Small intestine (tissue), 7 donors: ENCODE data around the gene LAMA2. TPM values are rescaled to one million over a fixed set of nuclear protein-coding genes. Genes with fewer than 3 reads are reported as not detected.

Source experiments
- DNase-seq, 2 donors: peaks; one replicate each; pipeline versions ENCODE4 v3.0.0 to v3.0.0-alpha.2; 2013
- FAIRE-seq: peaks from 2 replicates; lab custom pipeline; 2012; peaks lifted over from hg19 to GRCh38; lab: Jason Lieb, UNC
- H3K27ac ChIP-seq, 3 donors: one replicate each; pipeline ENCODE4 v1.5.1; 2013; ENCODE audit warnings: low read length in 2 of 3, mild to moderate bottlenecking in 2 of 3, control low read depth in 1 of 3, inconsistent platforms in 1 of 3, low read depth in 1 of 3, moderate library complexity in 1 of 3
- H3K27me3 ChIP-seq, 3 donors: one replicate each; pipeline ENCODE4 v1.6.1; 2013; ENCODE audit warnings: low read length in 3 of 3, inconsistent platforms in 1 of 3; ENCODE audit not compliant: control insufficient read depth in 3 of 3, insufficient read depth in 3 of 3
- H3K36me3 ChIP-seq, 3 donors: one replicate each; pipeline ENCODE4 v1.6.1; 2013; ENCODE audit warnings: low read length in 3 of 3, inconsistent platforms in 1 of 3, low read depth in 1 of 3, mild to moderate bottlenecking in 1 of 3, moderate library complexity in 1 of 3; ENCODE audit not compliant: control insufficient read depth in 3 of 3, insufficient read depth in 2 of 3
- H3K4me1 ChIP-seq, 3 donors: one replicate each; pipeline ENCODE4 v1.6.1; 2013; ENCODE audit warnings: low read length in 2 of 3, inconsistent platforms in 1 of 3, low read depth in 1 of 3, mild to moderate bottlenecking in 1 of 3, moderate library complexity in 1 of 3; ENCODE audit not compliant: control insufficient read depth in 3 of 3, insufficient read depth in 2 of 3
- H3K4me3 ChIP-seq, 3 donors: one replicate each; pipeline ENCODE4 v1.5.1; 2013; ENCODE audit warnings: low read length in 3 of 3, control low read depth in 1 of 3, inconsistent platforms in 1 of 3, low read depth in 1 of 3, mild to moderate bottlenecking in 1 of 3, moderate library complexity in 1 of 3
- H3K9me3 ChIP-seq, 2 donors: one replicate each; pipeline ENCODE4 v1.6.1; 2013; ENCODE audit warnings: low read depth in 1 of 2, low read length in 1 of 2; ENCODE audit not compliant: control insufficient read depth in 2 of 2, insufficient read depth in 1 of 2
- WGBS, 3 donors: extraction: QIAGEN DNeasy Blood & Tissue Kit; methylation state at CpG; one replicate each; pipeline ENCODE4 v1.1.7; 2013; 5-methylcytosine and 5-hydroxymethylcytosine counted together
- polyA plus RNA-seq, 4 donors: library from polyadenylated mRNA; stranded (reverse) in 3 of 4; unstranded in 1 of 4; fragments of 200-250 nt in 3 of 4; fragments of 120-200 nt in 1 of 4; gene quantifications; one replicate each; pipeline versions ENCODE4 v1.2.1 to v1.2.3, GENCODE V29; 2013
- donor health status: healthy with polysubstance abuse.
- donor health status: control.
- donor health status: control.
- donor health status: Bipolar disorder and iron deficiency.
- donor health status: healthy.

Gene LAMA2
- polyA plus RNA-seq, 4 donors: 0.67 to 12.7 (median 1.1) TPM

GRCh38 chr6:129262661-129263060, 379.7 kb downstream of the LAMA2 start:
- no peak for FAIRE-seq
- H3K27me3 ChIP-seq: no peaks in the 10 kb centered on the region
- H3K4me3 ChIP-seq: no peak overlapping the region
- 15 to 48% (median 24%) methylated on average over 1 of the region's 1 CpG for WGBS, 3 donors
- no peaks in the 10 kb centered on the region for H3K36me3 ChIP-seq
- DNase-seq: no peak
- no peak overlapping the region for H3K27ac ChIP-seq
- no peaks in the 10 kb centered on the region for H3K4me1 ChIP-seq
- no peaks in the 10 kb centered on the region for H3K9me3 ChIP-seq

GRCh38 chr6:129263176-129263575, 380.2 kb downstream of the LAMA2 start:
- DNase-seq: no peak
- Histone ChIP-seq H3K4me3 (no peak overlapping the region), H3K9me3 (no peaks in the 10 kb centered on the region), H3K36me3 (no peaks in the 10 kb centered on the region), H3K4me1 (no peaks in the 10 kb centered on the region), H3K27ac (no peak overlapping the region), H3K27me3 (no peaks in the 10 kb centered on the region)
- FAIRE-seq: no peak
- 66 to 74% (median 69%) methylated on average over 8 of the region's 8 CpGs for WGBS, 3 donors

GRCh38 chr6:129264480-129265045, 381.6 kb downstream of the LAMA2 start:
- FAIRE-seq (no peak), DNase-seq (no peak)
- Histone ChIP-seq H3K4me1 (no peaks in the 10 kb centered on the region), H3K9me3 (no peaks in the 10 kb centered on the region), H3K36me3 (no peaks in the 10 kb centered on the region), H3K4me3 (no peak overlapping the region), H3K27ac (no peak overlapping the region), H3K27me3 (no peaks in the 10 kb centered on the region)
- 64 to 78% (median 72%) methylated on average over 3 of the region's 3 CpGs for WGBS, 3 donors

- Histone ChIP-seq H3K9me3 (no peaks in the 10 kb centered on the region), H3K27ac (no peak overlapping the region), H3K36me3 (no peaks in the 10 kb centered on the region), H3K27me3 (no peaks in the 10 kb centered on the region), H3K4me1 (no peaks in the 10 kb centered on the region), H3K4me3 (no peak overlapping the region)
- 78 to 84% (median 81%) methylated on average over 5 of the region's 5 CpGs for WGBS, 3 donors
- DNase-seq: no peak
- no peak for FAIRE-seq
Observed at GRCh38 chr6:129267028-129267427, 384.1 kb downstream of the LAMA2 start.

- DNase-seq: no peak
- Histone ChIP-seq H3K4me3 (no peak overlapping the region), H3K9me3 (no peaks in the 10 kb centered on the region), H3K27me3 (no peaks in the 10 kb centered on the region), H3K36me3 (no peaks in the 10 kb centered on the region), H3K27ac (no peak overlapping the region), H3K4me1 (no peaks in the 10 kb centered on the region)
- WGBS, 3 donors: 79 to 92% (median 87%) methylated on average over 2 of the region's 2 CpGs
- no peak for FAIRE-seq
Observed at GRCh38 chr6:129269076-129269475, 386.1 kb downstream of the LAMA2 start.

- H3K4me1 ChIP-seq: no peaks in the 10 kb centered on the region
- H3K4me3 ChIP-seq: no peak overlapping the region
- H3K27me3 ChIP-seq: no peaks in the 10 kb centered on the region
- DNase-seq: no peak
- WGBS, 3 donors: 83 to 90% (median 84%) methylated on average over 2 of the region's 2 CpGs
- H3K27ac ChIP-seq: no peak overlapping the region
- no peak for FAIRE-seq
- H3K36me3 ChIP-seq: no peaks in the 10 kb centered on the region
- H3K9me3 ChIP-seq: no peaks in the 10 kb centered on the region
Observed at GRCh38 chr6:129269891-129270290, 387.0 kb downstream of the LAMA2 start.

- no peaks in the 10 kb centered on the region for H3K9me3 ChIP-seq
- no peaks in the 10 kb centered on the region for H3K4me1 ChIP-seq
- no peaks in the 10 kb centered on the region for H3K36me3 ChIP-seq
- no peak overlapping the region for H3K4me3 ChIP-seq
- no peak for DNase-seq
- WGBS, 3 donors: 74 to 89% (median 78%) methylated on average over 2 of the region's 2 CpGs
- FAIRE-seq: no peak
- no peak overlapping the region for H3K27ac ChIP-seq
- H3K27me3 ChIP-seq: no peaks in the 10 kb centered on the region
Observed at GRCh38 chr6:129270450-129270849, 387.5 kb downstream of the LAMA2 start.

GRCh38 chr6:129273161-129273560, 390.2 kb downstream of the LAMA2 start:
- H3K9me3 ChIP-seq: no peaks in the 10 kb centered on the region
- no peak overlapping the region for H3K27ac ChIP-seq
- H3K4me1 ChIP-seq: no peaks in the 10 kb centered on the region
- no peak for FAIRE-seq
- 73 to 85% (median 82%) methylated on average over 3 of the region's 3 CpGs for WGBS, 3 donors
- no peak overlapping the region for H3K4me3 ChIP-seq
- no peaks in the 10 kb centered on the region for H3K27me3 ChIP-seq
- no peaks in the 10 kb centered on the region for H3K36me3 ChIP-seq
- DNase-seq: no peak

GRCh38 chr6:129276461-129276860, 393.5 kb downstream of the LAMA2 start:
- no peaks in the 10 kb centered on the region for H3K9me3 ChIP-seq
- H3K4me1 ChIP-seq: no peaks in the 10 kb centered on the region

More at GRCh38 chr6:129276461-129276860, 393.5 kb downstream of the LAMA2 start:
- Histone ChIP-seq H3K36me3 (no peaks in the 10 kb centered on the region), H3K27me3 (peaks cover 0 to 2% (median 0%) of the 10 kb centered on the region in 3 donors), H3K4me3 (no peak overlapping the region), H3K27ac (no peak overlapping the region)
- WGBS, 3 donors: 41 to 69% (median 61%) methylated on average over 1 of the region's 1 CpG
- FAIRE-seq (no peak), DNase-seq (no peak)
